ENCODE results near the gene TAF1C.

DNA sequence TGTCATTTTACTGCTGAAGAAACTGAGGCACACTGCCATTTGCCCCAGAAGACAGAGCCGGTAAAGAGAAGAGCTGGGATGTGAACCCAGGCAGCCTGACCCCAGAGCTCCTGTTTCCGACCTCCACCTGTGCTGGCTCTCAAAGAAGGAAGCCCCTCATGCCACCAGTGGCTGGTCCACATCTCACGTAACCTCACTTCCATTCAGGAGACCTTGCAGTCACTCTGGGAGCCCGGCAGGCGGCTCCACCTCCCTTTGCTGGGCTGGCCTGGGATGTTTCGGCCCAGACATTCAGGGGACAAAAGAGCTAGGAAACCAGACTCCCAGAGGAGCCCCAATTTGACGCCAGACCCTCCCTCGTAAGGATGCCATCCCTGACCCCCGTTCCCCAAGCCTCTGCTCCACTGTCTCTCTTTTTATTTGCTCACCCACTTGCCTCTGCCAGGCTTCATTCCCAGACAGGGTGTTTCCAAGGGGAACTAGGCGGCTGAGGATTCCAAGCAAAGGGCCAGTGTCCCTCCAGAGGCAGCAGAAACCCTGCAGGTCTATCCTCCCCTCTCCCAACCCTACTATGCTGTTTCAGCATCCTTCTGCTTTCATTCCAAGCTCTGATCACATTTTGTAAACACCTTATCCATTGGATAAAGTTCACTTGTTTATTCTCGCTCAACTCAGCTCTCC lies 2.8 kb downstream of the TAF1C start:
- TF ChIP-seq, protein P1, sequence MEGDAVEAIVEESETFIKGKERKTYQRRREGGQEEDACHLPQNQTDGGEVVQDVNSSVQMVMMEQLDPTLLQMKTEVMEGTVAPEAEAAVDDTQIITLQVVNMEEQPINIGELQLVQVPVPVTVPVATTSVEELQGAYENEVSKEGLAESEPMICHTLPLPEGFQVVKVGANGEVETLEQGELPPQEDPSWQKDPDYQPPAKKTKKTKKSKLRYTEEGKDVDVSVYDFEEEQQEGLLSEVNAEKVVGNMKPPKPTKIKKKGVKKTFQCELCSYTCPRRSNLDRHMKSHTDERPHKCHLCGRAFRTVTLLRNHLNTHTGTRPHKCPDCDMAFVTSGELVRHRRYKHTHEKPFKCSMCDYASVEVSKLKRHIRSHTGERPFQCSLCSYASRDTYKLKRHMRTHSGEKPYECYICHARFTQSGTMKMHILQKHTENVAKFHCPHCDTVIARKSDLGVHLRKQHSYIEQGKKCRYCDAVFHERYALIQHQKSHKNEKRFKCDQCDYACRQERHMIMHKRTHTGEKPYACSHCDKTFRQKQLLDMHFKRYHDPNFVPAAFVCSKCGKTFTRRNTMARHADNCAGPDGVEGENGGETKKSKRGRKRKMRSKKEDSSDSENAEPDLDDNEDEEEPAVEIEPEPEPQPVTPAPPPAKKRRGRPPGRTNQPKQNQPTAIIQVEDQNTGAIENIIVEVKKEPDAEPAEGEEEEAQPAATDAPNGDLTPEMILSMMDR (IDR thresholded peaks at IDR 0.05): peak in 8 of 12 donors; percentile 14 to 54 (median 37)
- TF ChIP-seq POLR2A (IDR thresholded peaks at IDR 0.05): no peak

All from heart left ventricle (tissue), 13 donors.